ENCODE measurements around the gene XPNPEP2.
"Not testable (repeated sequence)": the region's sequence is repeated elsewhere in the genome, so short reads cannot be mapped to it uniquely, and the experiment has no call there.

Gene XPNPEP2

GRCh38 chrX:129719931-129720530 is 18.7 kb upstream of the XPNPEP2 start:
- no peak for DNase-seq (ENCODE audit: low spot score)

GRCh38 chrX:129720741-129721140 is 18.0 kb upstream of the XPNPEP2 start:
- no peak for DNase-seq (ENCODE audit: low spot score)

- DNase-seq (ENCODE audit: low spot score): no peak
Observed at GRCh38 chrX:129721414-129721813, 17.4 kb upstream of the XPNPEP2 start.

GRCh38 chrX:129721870-129722269 is 16.9 kb upstream of the XPNPEP2 start:
- DNase-seq (ENCODE audit: low spot score): no peak

GRCh38 chrX:129723511-129723910 is 15.3 kb upstream of the XPNPEP2 start:
- no peak for DNase-seq (ENCODE audit: low spot score)

DNA sequence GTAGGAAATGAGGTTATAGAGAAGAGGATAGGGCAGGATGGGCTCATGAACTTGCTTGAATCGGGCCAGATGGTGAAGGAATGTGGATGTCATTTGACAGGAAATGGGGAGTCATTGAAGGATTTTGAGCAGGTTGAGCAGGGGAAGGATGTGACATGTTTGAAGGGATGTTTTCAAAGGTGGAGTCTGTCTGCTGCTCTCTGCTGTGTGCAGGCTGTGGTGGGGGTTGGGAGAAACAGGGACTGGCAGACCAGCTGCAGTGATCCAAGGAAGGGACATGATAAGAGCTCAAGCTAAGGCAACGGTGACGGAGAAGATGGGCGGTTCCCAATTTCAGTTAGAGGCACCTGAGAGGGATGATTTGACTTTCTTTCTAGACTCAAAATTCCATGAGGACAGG is 14.0 kb upstream of the XPNPEP2 start:
- no peak for DNase-seq (ENCODE audit: low spot score)

DNA sequence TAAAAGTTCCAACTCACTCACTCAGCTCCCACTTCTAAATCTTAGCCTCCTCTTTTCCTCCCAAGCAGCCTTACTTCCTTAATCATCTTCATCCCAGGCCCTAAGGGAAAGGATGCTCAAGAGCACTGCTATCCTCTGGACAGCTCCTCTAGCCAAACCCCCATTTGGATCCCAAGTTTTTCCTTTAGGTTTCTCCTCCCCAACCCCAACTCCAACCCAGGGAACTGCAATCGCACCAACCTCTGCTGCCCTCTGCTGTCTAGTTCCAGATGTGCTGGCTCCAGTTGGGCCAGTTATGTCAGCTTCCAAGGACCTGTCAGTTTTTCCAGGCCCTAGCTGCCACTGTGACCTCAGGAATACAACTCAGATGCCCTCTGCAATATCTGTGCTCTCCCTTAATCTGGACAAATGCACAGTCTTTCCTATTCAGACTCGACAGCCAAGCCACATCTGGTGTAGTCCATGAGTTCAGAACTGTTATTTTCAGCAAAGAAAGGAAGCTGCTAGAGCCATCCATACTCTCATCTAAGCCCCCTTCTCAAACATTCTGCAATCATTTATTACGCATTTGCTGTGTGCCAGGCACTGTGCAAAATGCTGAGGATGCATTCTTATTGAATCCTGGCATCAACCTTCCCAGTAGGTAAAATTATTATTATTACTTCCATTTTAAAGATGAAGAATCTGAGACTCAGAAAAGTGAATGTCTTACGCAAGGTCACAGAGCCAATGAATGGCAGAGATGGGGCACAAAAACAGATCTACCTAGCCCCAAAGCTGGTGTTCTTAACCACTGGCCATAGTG is 12.3 kb upstream of the XPNPEP2 start:
- peak; percentile 66 for DNase-seq (ENCODE audit: low spot score)

DNA sequence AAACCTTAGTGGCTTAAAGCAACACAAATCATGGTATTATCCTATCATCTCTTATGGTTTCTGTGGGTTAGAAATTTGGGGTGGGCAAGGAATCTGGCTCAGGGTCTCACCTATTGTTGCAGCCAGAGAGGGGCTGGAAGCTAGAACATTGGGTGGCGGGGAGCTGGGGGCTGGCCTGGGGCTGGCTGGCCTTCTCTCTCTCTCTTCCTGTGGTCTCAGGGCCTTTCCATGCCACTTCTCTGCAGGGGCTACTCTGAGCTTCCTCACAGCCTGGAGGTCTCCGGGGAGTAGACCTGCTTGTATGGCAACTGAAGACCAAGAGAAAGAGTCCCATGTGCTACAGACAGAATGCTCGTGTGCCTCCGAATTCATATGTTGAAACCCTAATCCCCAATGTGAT is 10.7 kb upstream of the XPNPEP2 start:
- DNase-seq (ENCODE audit: low spot score): no peak

DNA sequence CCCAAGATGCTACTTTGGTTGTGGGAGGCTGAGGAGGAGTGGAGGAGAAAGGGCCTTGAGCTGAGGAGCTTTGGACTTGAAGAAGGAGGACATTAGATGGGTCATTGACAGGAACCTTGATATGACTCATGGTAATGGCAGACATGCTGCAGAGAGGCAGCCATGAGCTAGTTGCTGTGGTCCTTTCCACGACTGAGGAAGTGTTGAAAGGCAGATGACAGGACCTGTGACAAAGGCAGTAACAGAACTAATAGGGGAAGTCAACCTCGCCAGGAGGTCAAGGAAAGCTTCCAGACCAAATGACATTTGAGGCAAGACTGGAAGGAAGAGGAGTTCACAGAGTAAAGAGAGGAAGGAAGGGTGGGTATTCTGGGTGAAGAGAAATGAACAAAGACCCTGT is 7.6 kb upstream of the XPNPEP2 start:
- no peak for DNase-seq (ENCODE audit: low spot score)

GRCh38 chrX:129732857-129733256 is 5.9 kb upstream of the XPNPEP2 start:
- DNase-seq (ENCODE audit: low spot score): no peak

GRCh38 chrX:129733335-129733734 is 5.4 kb upstream of the XPNPEP2 start:
- DNase-seq (ENCODE audit: low spot score): no peak

GRCh38 chrX:129736491-129736890 is 2.3 kb upstream of the XPNPEP2 start:
- DNase-seq (ENCODE audit: low spot score): no peak

DNA sequence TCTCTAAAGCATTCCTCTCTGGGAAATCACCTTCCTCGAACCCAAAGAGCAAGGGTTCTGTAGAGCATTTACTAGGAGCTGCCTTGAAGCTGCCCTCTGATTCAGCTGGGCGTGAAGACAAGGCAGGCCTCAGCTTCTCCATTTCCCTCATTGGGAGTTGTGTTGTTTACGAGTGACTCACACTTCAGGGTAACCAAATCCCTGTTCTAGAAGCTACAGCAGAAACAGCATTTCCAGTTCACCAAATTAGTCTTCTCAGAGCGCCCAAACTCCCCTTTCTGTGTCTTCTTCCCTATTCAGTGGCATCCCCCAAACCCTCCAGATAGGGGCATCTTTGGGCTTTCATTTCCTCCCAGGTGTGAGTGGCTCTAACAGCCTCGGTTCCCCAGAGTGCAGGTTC is 863 bp upstream of the XPNPEP2 start:
- DNase-seq (ENCODE audit: low spot score): no peak

- DNase-seq (ENCODE audit: low spot score): no peak
Observed at GRCh38 chrX:129739578-129739977, 799 bp downstream of the XPNPEP2 start.

- DNase-seq (ENCODE audit: low spot score): no peak
Observed at GRCh38 chrX:129741880-129742758, 3.3 kb downstream of the XPNPEP2 start.

- not testable (repeated sequence) for DNase-seq (ENCODE audit: low spot score)
Observed at GRCh38 chrX:129742759-129743152, 4.0 kb downstream of the XPNPEP2 start.

GRCh38 chrX:129743821-129744220 is 5.0 kb downstream of the XPNPEP2 start:
- DNase-seq (ENCODE audit: low spot score): no peak

GRCh38 chrX:129744861-129745321 is 6.1 kb downstream of the XPNPEP2 start:
- DNase-seq (ENCODE audit: low spot score): no peak

- DNase-seq (ENCODE audit: low spot score): no peak
Observed at GRCh38 chrX:129746557-129747470, 8.0 kb downstream of the XPNPEP2 start.

DNA sequence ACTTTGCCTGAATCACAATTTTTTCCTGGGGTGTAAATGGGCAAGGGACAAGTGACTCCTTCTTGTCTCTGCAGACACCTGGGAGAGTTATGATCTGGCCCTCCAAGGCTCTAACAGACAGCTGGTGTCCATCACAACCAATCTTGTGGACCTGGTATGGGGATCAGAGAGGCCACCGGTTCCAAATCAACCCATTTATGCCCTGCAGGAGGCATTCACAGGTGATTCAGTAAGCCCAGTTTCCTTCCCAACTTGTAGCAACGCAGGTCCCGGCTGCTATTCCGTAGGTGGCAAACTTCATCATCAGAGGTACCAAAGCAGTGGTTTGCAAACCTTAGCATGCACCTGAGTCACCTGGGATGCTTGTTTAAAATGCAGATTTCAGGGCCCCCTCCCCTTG is 8.8 kb downstream of the XPNPEP2 start:
- no peak for DNase-seq (ENCODE audit: low spot score)

DNA sequence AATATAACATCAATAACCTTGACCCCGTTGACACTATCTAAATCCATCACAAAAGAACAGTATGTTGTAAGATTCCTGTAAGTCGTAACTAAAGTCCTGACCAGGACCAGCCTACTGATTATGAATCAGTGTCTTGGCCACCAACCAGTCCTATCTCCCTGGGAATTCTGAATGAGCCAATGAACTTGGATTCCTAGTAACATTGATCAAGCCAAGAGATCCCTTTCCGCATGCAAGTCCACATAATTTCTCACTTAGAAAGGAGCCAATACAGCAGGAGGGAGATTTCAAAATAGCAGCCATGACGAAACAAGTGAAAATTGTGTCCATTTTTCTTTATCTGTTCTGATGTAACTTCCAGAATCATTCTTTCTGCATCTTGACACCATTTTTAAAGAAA is 9.5 kb downstream of the XPNPEP2 start:
- no peak for DNase-seq (ENCODE audit: low spot score)

- DNase-seq (ENCODE audit: low spot score): no peak
Observed at GRCh38 chrX:129749069-129749468, 10.3 kb downstream of the XPNPEP2 start.

All from globus pallidus (tissue), 1 donor.